Esophagus (tissue), 2 donors: Measurements from ENCODE around the gene CDS2. TPM values are rescaled to one million over a fixed set of nuclear protein-coding genes. Genes with fewer than 3 reads are reported as not detected.
A peak's percentile ranks its signal among the peaks of the same experiment; 100 is the strongest.

Experiments used
- H3K27ac ChIP-seq, 2 donors: one replicate each; pipeline ENCODE4 v1.5.1; 2013; ENCODE audit warnings: low read depth in 2 of 2, mild to moderate bottlenecking in 2 of 2, inconsistent platforms in 1 of 2, low read length in 1 of 2, moderate library complexity in 1 of 2
- H3K27me3 ChIP-seq, 2 donors: one replicate each; pipeline ENCODE4 v1.6.1; 2013; ENCODE audit warnings: low read length in 2 of 2, control low read depth in 1 of 2, mild to moderate bottlenecking in 1 of 2; ENCODE audit not compliant: insufficient read depth in 2 of 2, control insufficient read depth in 1 of 2
- H3K36me3 ChIP-seq, 2 donors: one replicate each; pipeline ENCODE4 v1.6.1; 2013; ENCODE audit warnings: low read length in 1 of 2; ENCODE audit not compliant: control insufficient read depth in 2 of 2, insufficient read depth in 2 of 2
- H3K4me1 ChIP-seq, 2 donors: one replicate each; pipeline ENCODE4 v1.6.1; 2013; ENCODE audit warnings: low read length in 1 of 2; ENCODE audit not compliant: control insufficient read depth in 2 of 2, insufficient read depth in 2 of 2
- H3K4me3 ChIP-seq, 2 donors: one replicate each; pipeline ENCODE4 v1.5.1; 2013; ENCODE audit warnings: low read length in 2 of 2, mild to moderate bottlenecking in 2 of 2, low read depth in 1 of 2, moderate library complexity in 1 of 2
- H3K9me3 ChIP-seq, 2 donors: one replicate each; pipeline ENCODE4 v1.6.1; 2013; ENCODE audit warnings: mild to moderate bottlenecking in 2 of 2, low read depth in 1 of 2, low read length in 1 of 2, moderate library complexity in 1 of 2; ENCODE audit not compliant: control insufficient read depth in 2 of 2, insufficient read depth in 1 of 2
- WGBS, 2 donors: extraction: QIAGEN DNeasy Blood & Tissue Kit; methylation state at CpG; one replicate each; pipeline ENCODE4 v1.1.7; 2013; 5-methylcytosine and 5-hydroxymethylcytosine counted together
- polyA plus RNA-seq, 2 donors: library from polyadenylated mRNA; stranded (reverse); fragments of 200-250 nt; gene quantifications; one replicate each; pipeline ENCODE4 v1.2.3, GENCODE V29; 2013
- donor health status: healthy with polysubstance abuse.
- donor health status: Bipolar disorder and iron deficiency.

CDS2 gene
- polyA plus RNA-seq, 2 donors = 5.1 to 7.3 TPM

GRCh38 chr20:5196149-5196548, 69.3 kb downstream of the CDS2 start:
- 86 to 91% methylated on average over 4 of the region's 4 CpGs for WGBS, 2 donors
- Histone ChIP-seq H3K36me3 (peaks cover 0 to 9% of the 10 kb centered on the region in 2 donors), H3K4me1 (no peaks in the 10 kb centered on the region), H3K9me3 (no peaks in the 10 kb centered on the region), H3K27ac (peak overlapping the region in 1 of 2 donors; percentile 38), H3K4me3 (no peak overlapping the region), H3K27me3 (no peaks in the 10 kb centered on the region)

GRCh38 chr20:5197270-5197827, 70.5 kb downstream of the CDS2 start:
- 80% methylated on average over 11 of the region's 11 CpGs for WGBS, 2 donors
- H3K9me3 ChIP-seq = no peaks in the 10 kb centered on the region
- H3K36me3 ChIP-seq = peaks cover 0 to 9% of the 10 kb centered on the region in 2 donors

GRCh38 chr20:5197847-5198650, 71.2 kb downstream of the CDS2 start:
- no peak overlapping the region for H3K27ac ChIP-seq
- WGBS, 2 donors = 80 to 82% methylated on average over 10 of the region's 10 CpGs
- no peaks in the 10 kb centered on the region for H3K4me1 ChIP-seq
- no peaks in the 10 kb centered on the region for H3K9me3 ChIP-seq
- H3K36me3 ChIP-seq = peaks cover 0 to 9% of the 10 kb centered on the region in 2 donors
- H3K27me3 ChIP-seq = no peaks in the 10 kb centered on the region
- H3K4me3 ChIP-seq = no peak overlapping the region

More at GRCh38 chr20:5197270-5197827, 70.5 kb downstream of the CDS2 start:
- H3K4me1 ChIP-seq = no peaks in the 10 kb centered on the region
- no peaks in the 10 kb centered on the region for H3K27me3 ChIP-seq
- H3K4me3 ChIP-seq = no peak overlapping the region
- no peak overlapping the region for H3K27ac ChIP-seq

- no peaks in the 10 kb centered on the region for H3K4me1 ChIP-seq
- H3K4me3 ChIP-seq = no peak overlapping the region
- H3K27me3 ChIP-seq = no peaks in the 10 kb centered on the region
- no peaks in the 10 kb centered on the region for H3K9me3 ChIP-seq
- H3K27ac ChIP-seq = no peak overlapping the region
- peaks cover 0 to 9% of the 10 kb centered on the region in 2 donors for H3K36me3 ChIP-seq
- WGBS, 2 donors = 89 to 92% methylated on average over 8 of the region's 8 CpGs
These were observed 71.8 kb downstream of the CDS2 start for GRCh38 chr20:5198651-5198924.

- WGBS, 2 donors = 87 to 89% methylated on average over 4 of the region's 4 CpGs
- Histone ChIP-seq H3K27me3 (no peaks in the 10 kb centered on the region), H3K4me1 (no peaks in the 10 kb centered on the region), H3K9me3 (no peaks in the 10 kb centered on the region), H3K27ac (no peak overlapping the region), H3K36me3 (peaks cover 0 to 3% of the 10 kb centered on the region in 2 donors), H3K4me3 (no peak overlapping the region)
These were observed 76.6 kb downstream of the CDS2 start for GRCh38 chr20:5203380-5203779.

GRCh38 chr20:5205348-5206210, 78.8 kb downstream of the CDS2 start:
- 34 to 40% methylated on average over 10 of the region's 10 CpGs for WGBS, 2 donors
- H3K27me3 ChIP-seq = no peaks in the 10 kb centered on the region
- no peak overlapping the region for H3K27ac ChIP-seq
- H3K9me3 ChIP-seq = no peaks in the 10 kb centered on the region
- no peaks in the 10 kb centered on the region for H3K36me3 ChIP-seq
- H3K4me3 ChIP-seq = no peak overlapping the region
- no peaks in the 10 kb centered on the region for H3K4me1 ChIP-seq

- peaks cover 0 to 3% of the 10 kb centered on the region in 2 donors for H3K36me3 ChIP-seq
- no peaks in the 10 kb centered on the region for H3K9me3 ChIP-seq
- no peak overlapping the region for H3K4me3 ChIP-seq
- no peaks in the 10 kb centered on the region for H3K27me3 ChIP-seq
- no peaks in the 10 kb centered on the region for H3K4me1 ChIP-seq
- no peak overlapping the region for H3K27ac ChIP-seq
These were observed 80.3 kb downstream of the CDS2 start for GRCh38 chr20:5207138-5207537.

GRCh38 chr20:5211803-5212714, 85.3 kb downstream of the CDS2 start:
- no peaks in the 10 kb centered on the region for H3K27me3 ChIP-seq
- H3K36me3 ChIP-seq = peaks cover 0 to 3% of the 10 kb centered on the region in 2 donors
- no peaks in the 10 kb centered on the region for H3K4me1 ChIP-seq
- WGBS, 2 donors = 91 to 96% methylated on average over 8 of the region's 8 CpGs
- H3K4me3 ChIP-seq = no peak overlapping the region
- no peak overlapping the region for H3K27ac ChIP-seq
- H3K9me3 ChIP-seq = no peaks in the 10 kb centered on the region

GRCh38 chr20:5212907-5213487, 86.2 kb downstream of the CDS2 start:
- Histone ChIP-seq H3K27me3 (no peaks in the 10 kb centered on the region), H3K4me3 (no peak overlapping the region), H3K36me3 (peaks cover 0 to 3% of the 10 kb centered on the region in 2 donors), H3K4me1 (no peaks in the 10 kb centered on the region), H3K27ac (no peak overlapping the region), H3K9me3 (no peaks in the 10 kb centered on the region)
- 52 to 84% methylated on average over 2 of the region's 2 CpGs for WGBS, 2 donors
